ENCODE data around the gene SEC14L5. TPM values are rescaled to one million over a fixed set of nuclear protein-coding genes. Genes with fewer than 3 reads are reported as not detected.

The SEC14L5 gene
- total RNA-seq, 4 donors from 2014 or later = 1.0 to 1.8 (median 1.4) TPM

- Histone ChIP-seq H3K4me1 (no peaks in the 10 kb centered on the region), H3K36me3 (no peaks in the 10 kb centered on the region), H3K27ac (no peak overlapping the region), H3K4me3 (no peak overlapping the region), H3K9me3 (no peaks in the 10 kb centered on the region), H3K27me3 (no peaks in the 10 kb centered on the region)
- DNase-seq (ENCODE audit: low spot score in 2 of 2) = no peak
- WGBS = 73% methylated on average over 6 of the region's 6 CpGs
- TF ChIP-seq EP300 (IDR thresholded peaks at IDR 0.05) = no peak
- TF ChIP-seq POLR2A (IDR thresholded peaks at IDR 0.05) = no peak
- no peak for TF ChIP-seq POLR2AphosphoS5 (IDR thresholded peaks at IDR 0.05)
- TF ChIP-seq CTCF (IDR thresholded peaks at IDR 0.05) = no peak
Measured at GRCh38 chr16:5001986-5002385, 43.9 kb downstream of the SEC14L5 start.

GRCh38 chr16:5002699-5003143 lies 44.6 kb downstream of the SEC14L5 start:
- no peak for TF ChIP-seq POLR2AphosphoS5 (IDR thresholded peaks at IDR 0.05)
- TF ChIP-seq POLR2A (IDR thresholded peaks at IDR 0.05) = no peak
- TF ChIP-seq CTCF (IDR thresholded peaks at IDR 0.05) = no peak
- TF ChIP-seq EP300 (IDR thresholded peaks at IDR 0.05) = no peak

GRCh38 chr16:5003211-5003610 lies 45.1 kb downstream of the SEC14L5 start:
- Histone ChIP-seq H3K4me3 (no peak overlapping the region), H3K27ac (no peak overlapping the region), H3K9me3 (no peaks in the 10 kb centered on the region), H3K36me3 (no peaks in the 10 kb centered on the region), H3K27me3 (no peaks in the 10 kb centered on the region), H3K4me1 (no peaks in the 10 kb centered on the region)
- DNase-seq (ENCODE audit: low spot score in 2 of 2) = no peak
- WGBS = 94% methylated on average over 4 of the region's 12 CpGs
- TF ChIP-seq POLR2AphosphoS5 (IDR thresholded peaks at IDR 0.05) = no peak
- TF ChIP-seq CTCF (IDR thresholded peaks at IDR 0.05) = no peak
- no peak for TF ChIP-seq POLR2A (IDR thresholded peaks at IDR 0.05)
- TF ChIP-seq EP300 (IDR thresholded peaks at IDR 0.05) = no peak

More at GRCh38 chr16:5002699-5003143, 44.6 kb downstream of the SEC14L5 start:
- WGBS = 83% methylated on average over 3 of the region's 3 CpGs
- H3K9me3 ChIP-seq = no peaks in the 10 kb centered on the region
- H3K27ac ChIP-seq = no peak overlapping the region
- H3K4me1 ChIP-seq = no peaks in the 10 kb centered on the region
- no peaks in the 10 kb centered on the region for H3K27me3 ChIP-seq
- H3K4me3 ChIP-seq = no peak overlapping the region
- no peaks in the 10 kb centered on the region for H3K36me3 ChIP-seq
- no peak for DNase-seq (ENCODE audit: low spot score in 2 of 2)

GRCh38 chr16:5003828-5004227 lies 45.7 kb downstream of the SEC14L5 start:
- Histone ChIP-seq H3K27me3 (no peaks in the 10 kb centered on the region), H3K36me3 (no peaks in the 10 kb centered on the region), H3K9me3 (no peaks in the 10 kb centered on the region), H3K27ac (no peak overlapping the region), H3K4me3 (no peak overlapping the region), H3K4me1 (no peaks in the 10 kb centered on the region)
- TF ChIP-seq CTCF (IDR thresholded peaks at IDR 0.05) (no peak), POLR2AphosphoS5 (IDR thresholded peaks at IDR 0.05) (no peak), POLR2A (IDR thresholded peaks at IDR 0.05) (no peak), EP300 (IDR thresholded peaks at IDR 0.05) (no peak)
- WGBS = 91% methylated on average over 10 of the region's 10 CpGs
- no peak for DNase-seq (ENCODE audit: low spot score in 2 of 2)

- Histone ChIP-seq H3K4me3 (no peak overlapping the region), H3K36me3 (no peaks in the 10 kb centered on the region), H3K4me1 (no peaks in the 10 kb centered on the region), H3K27ac (no peak overlapping the region), H3K27me3 (no peaks in the 10 kb centered on the region), H3K9me3 (no peaks in the 10 kb centered on the region)
- DNase-seq (ENCODE audit: low spot score in 2 of 2) = no peak
- TF ChIP-seq POLR2AphosphoS5 (IDR thresholded peaks at IDR 0.05) (no peak), EP300 (IDR thresholded peaks at IDR 0.05) (no peak), CTCF (IDR thresholded peaks at IDR 0.05) (no peak)
- WGBS = 62% methylated on average over 5 of the region's 5 CpGs
Measured at GRCh38 chr16:5004311-5004710, 46.2 kb downstream of the SEC14L5 start.

Data from suprapubic skin (tissue), 4 donors.